KMS-11 (cell line): ENCODE results near the gene DSG3.

Source experiments
- H2AFZ ChIP-seq: fragments of 200-600 bp; sonication (generic); 2 replicates; pipeline ENCODE4 v1.6.1; 2016; ENCODE audit warnings: antibody characterized with exemption, mixed run types, low read depth
- H3K27ac ChIP-seq: fragments of 200-600 bp; sonication (generic); 2 replicates; pipeline ENCODE4 v1.6.1; 2016; ENCODE audit warnings: mild to moderate bottlenecking, mixed run types
- H3K27me3 ChIP-seq: fragments of 200-600 bp; sonication (generic); 2 replicates; pipeline ENCODE4 v1.6.1; 2017; ENCODE audit warnings: mild to moderate bottlenecking, low read depth, mixed run types, moderate library complexity; ENCODE audit not compliant: insufficient read depth
- H3K36me3 ChIP-seq: fragments of 200-600 bp; sonication (generic); 2 replicates; pipeline ENCODE4 v1.6.1; 2017; ENCODE audit warnings: mild to moderate bottlenecking, mixed run types; ENCODE audit not compliant: insufficient read depth
- H3K4me1 ChIP-seq: fragments of 200-600 bp; sonication (generic); 2 replicates; pipeline ENCODE4 v1.6.1; 2016; ENCODE audit warnings: mild to moderate bottlenecking, low read depth, mixed run types; ENCODE audit not compliant: poor library complexity, severe bottlenecking
- H3K4me2 ChIP-seq: fragments of 200-600 bp; sonication (generic); 2 replicates; pipeline ENCODE4 v1.7.0; 2016; ENCODE audit warnings: mild to moderate bottlenecking, mixed run types
- H3K4me3 ChIP-seq: fragments of 200-600 bp; sonication (generic); IDR thresholded peaks from 2 replicates; pipeline ENCODE4 v1.6.1; 2017; ENCODE audit warnings: low read depth, low read length, mixed read lengths; ENCODE audit not compliant: insufficient read depth
- H3K79me2 ChIP-seq: fragments of 200-600 bp; sonication (generic); 2 replicates; pipeline ENCODE4 v1.6.1; 2016; ENCODE audit warnings: low read depth, mixed run types; ENCODE audit not compliant: insufficient read depth
- H3K9ac ChIP-seq: fragments of 200-600 bp; sonication (generic); 2 replicates; pipeline ENCODE4 v1.6.1; 2016; ENCODE audit warnings: mild to moderate bottlenecking, mixed run types
- H4K20me1 ChIP-seq: fragments of 200-600 bp; sonication (generic); 2 replicates; pipeline ENCODE4 v1.6.1; 2016; ENCODE audit warnings: mild to moderate bottlenecking, mixed run types; ENCODE audit not compliant: insufficient read depth
- TF ChIP-seq, protein P1 (sequence below): fragments of 200-600 bp; sonication (generic); conservative IDR thresholded peaks from 2 replicates; pipeline ENCODE4 v1.6.1; 2017; ENCODE audit warnings: low read depth, mild to moderate bottlenecking, antibody characterized with exemption, low read length, moderate library complexity, mixed read lengths

DSG3 gene

DNA sequence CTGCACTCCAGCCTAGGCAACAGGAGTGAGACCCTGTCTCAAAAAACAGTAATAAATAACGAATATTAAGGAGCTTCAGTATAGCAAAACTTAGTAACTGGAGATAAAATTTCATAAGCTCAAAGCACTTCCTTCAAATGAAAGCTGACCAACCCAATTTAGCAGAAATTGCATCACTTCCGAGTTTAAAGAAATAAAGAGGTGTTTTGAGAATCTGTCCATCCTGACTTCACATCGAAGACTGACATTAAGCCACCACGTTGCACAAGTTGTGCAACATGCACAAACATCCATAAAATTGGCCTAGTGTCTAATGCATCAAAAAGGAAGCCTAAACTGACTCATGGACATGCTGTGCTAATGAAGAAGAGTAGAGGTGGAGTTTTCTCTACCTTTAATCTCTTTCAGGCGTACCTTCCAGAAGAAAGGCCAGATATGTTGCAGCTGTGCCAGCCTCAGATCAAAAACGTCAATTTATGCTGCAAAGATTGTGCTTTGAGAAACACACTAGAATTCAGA lies 7.7 kb upstream of the DSG3 start:
- no peaks in the 10 kb centered on the region for H4K20me1 ChIP-seq
- H3K4me2 ChIP-seq = no peak overlapping the region
- no peak overlapping the region for H3K9ac ChIP-seq
- TF ChIP-seq, protein P1, sequence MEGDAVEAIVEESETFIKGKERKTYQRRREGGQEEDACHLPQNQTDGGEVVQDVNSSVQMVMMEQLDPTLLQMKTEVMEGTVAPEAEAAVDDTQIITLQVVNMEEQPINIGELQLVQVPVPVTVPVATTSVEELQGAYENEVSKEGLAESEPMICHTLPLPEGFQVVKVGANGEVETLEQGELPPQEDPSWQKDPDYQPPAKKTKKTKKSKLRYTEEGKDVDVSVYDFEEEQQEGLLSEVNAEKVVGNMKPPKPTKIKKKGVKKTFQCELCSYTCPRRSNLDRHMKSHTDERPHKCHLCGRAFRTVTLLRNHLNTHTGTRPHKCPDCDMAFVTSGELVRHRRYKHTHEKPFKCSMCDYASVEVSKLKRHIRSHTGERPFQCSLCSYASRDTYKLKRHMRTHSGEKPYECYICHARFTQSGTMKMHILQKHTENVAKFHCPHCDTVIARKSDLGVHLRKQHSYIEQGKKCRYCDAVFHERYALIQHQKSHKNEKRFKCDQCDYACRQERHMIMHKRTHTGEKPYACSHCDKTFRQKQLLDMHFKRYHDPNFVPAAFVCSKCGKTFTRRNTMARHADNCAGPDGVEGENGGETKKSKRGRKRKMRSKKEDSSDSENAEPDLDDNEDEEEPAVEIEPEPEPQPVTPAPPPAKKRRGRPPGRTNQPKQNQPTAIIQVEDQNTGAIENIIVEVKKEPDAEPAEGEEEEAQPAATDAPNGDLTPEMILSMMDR = no peak
- no peaks in the 10 kb centered on the region for H3K79me2 ChIP-seq
- H3K4me3 ChIP-seq = no peak overlapping the region
- no peaks in the 10 kb centered on the region for H3K27me3 ChIP-seq
- no peak overlapping the region for H2AFZ ChIP-seq
- H3K36me3 ChIP-seq = no peaks in the 10 kb centered on the region
- no peaks in the 10 kb centered on the region for H3K4me1 ChIP-seq
- no peak overlapping the region for H3K27ac ChIP-seq

GRCh38 chr18:31440787-31441186 lies 6.8 kb upstream of the DSG3 start:
- no peaks in the 10 kb centered on the region for H4K20me1 ChIP-seq
- no peak overlapping the region for H3K4me3 ChIP-seq
- H3K79me2 ChIP-seq = no peaks in the 10 kb centered on the region
- H3K4me2 ChIP-seq = no peak overlapping the region
- H3K36me3 ChIP-seq = no peaks in the 10 kb centered on the region
- no peaks in the 10 kb centered on the region for H3K4me1 ChIP-seq
- H2AFZ ChIP-seq = no peak overlapping the region
- H3K9ac ChIP-seq = no peak overlapping the region
- TF ChIP-seq, protein P1 = no peak
- H3K27me3 ChIP-seq = no peaks in the 10 kb centered on the region
- H3K27ac ChIP-seq = no peak overlapping the region

GRCh38 chr18:31441493-31441892 lies 6.0 kb upstream of the DSG3 start:
- Histone ChIP-seq H3K79me2 (no peaks in the 10 kb centered on the region), H3K4me2 (no peak overlapping the region)
- TF ChIP-seq, protein P1 = no peak

DNA sequence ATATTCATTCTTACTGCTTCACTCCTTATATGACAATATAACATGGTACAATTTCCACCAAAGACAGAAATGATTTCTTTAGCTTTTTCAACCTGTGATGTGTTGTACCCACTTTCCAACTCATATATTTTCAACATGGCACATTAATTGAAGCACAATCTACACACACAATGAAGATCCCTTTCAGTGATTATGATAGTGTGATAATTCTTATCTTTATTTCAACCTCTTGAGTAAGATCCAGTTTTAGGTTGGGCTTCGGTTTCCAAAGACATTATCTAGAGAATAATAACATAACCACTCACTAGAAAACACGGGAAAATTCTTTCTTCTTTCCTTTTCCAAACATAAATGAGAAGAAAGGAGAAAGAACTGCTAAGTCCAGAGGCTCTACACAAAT lies 3.4 kb upstream of the DSG3 start:
- TF ChIP-seq, protein P1 = no peak
- H3K9ac ChIP-seq = no peak overlapping the region
- H3K4me2 ChIP-seq = no peak overlapping the region
- no peaks in the 10 kb centered on the region for H3K36me3 ChIP-seq
- no peak overlapping the region for H3K27ac ChIP-seq
- no peak overlapping the region for H2AFZ ChIP-seq
- H3K79me2 ChIP-seq = no peaks in the 10 kb centered on the region
- H3K27me3 ChIP-seq = no peaks in the 10 kb centered on the region
- no peaks in the 10 kb centered on the region for H4K20me1 ChIP-seq
- H3K4me1 ChIP-seq = no peaks in the 10 kb centered on the region
- H3K4me3 ChIP-seq = no peak overlapping the region

More at GRCh38 chr18:31441493-31441892, 6.0 kb upstream of the DSG3 start:
- no peak overlapping the region for H3K4me3 ChIP-seq
- H3K27me3 ChIP-seq = no peaks in the 10 kb centered on the region
- H4K20me1 ChIP-seq = no peaks in the 10 kb centered on the region
- no peaks in the 10 kb centered on the region for H3K36me3 ChIP-seq
- H3K9ac ChIP-seq = no peak overlapping the region
- no peaks in the 10 kb centered on the region for H3K4me1 ChIP-seq
- H3K27ac ChIP-seq = no peak overlapping the region
- no peak overlapping the region for H2AFZ ChIP-seq
